Measurements from ENCODE around the gene MICAL2. TPM values are rescaled to one million over a fixed set of nuclear protein-coding genes. Genes with fewer than 3 reads are reported as not detected.

MICAL2 gene
- total RNA-seq, 1 donor from 2014 or later: 237 TPM

DNA sequence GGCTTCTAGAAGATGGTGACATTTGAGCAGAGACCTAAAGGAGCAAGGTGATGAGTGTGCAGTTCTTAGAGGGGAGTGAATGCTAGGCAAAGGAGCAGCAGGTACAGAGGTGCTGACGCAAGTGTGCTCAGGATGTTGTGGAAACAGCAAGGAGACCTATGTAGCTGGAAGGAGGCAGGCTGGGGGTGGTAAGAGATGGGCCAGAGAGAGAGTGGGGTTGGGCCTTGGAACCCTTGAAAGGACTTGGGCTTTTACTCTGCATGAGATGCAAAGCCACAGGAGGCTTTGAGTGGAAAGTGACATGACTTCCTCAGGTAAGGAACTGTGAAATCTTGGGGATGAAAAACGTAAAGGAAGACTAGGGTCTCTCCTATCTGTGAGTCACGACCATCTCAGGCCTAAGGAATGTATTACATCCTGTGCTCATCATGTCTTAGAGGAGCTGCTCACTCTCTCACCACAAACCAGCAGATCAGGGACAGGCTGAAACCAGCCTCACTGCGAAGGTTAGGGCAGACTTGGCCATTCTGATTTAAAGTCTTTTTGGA lies 65.4 kb downstream of the MICAL2 start:
- peak in 1 of 2 donors; percentile 55 for DNase-seq (ENCODE audit: low spot score in 2 of 2)
- Histone ChIP-seq H3K27me3 (no peaks in the 10 kb centered on the region), H3K36me3 (peaks cover 3 to 18% of the 10 kb centered on the region in 2 donors), H3K4me1 (peaks cover 14 to 69% of the 10 kb centered on the region in 2 donors), H3K27ac (peak overlapping the region; percentile 98), H3K9me3 (no peaks in the 10 kb centered on the region), H3K4me3 (no peak overlapping the region)
- intact Hi-C loops (cut with DNase I): no loop called here
- TF ChIP-seq, protein P1, sequence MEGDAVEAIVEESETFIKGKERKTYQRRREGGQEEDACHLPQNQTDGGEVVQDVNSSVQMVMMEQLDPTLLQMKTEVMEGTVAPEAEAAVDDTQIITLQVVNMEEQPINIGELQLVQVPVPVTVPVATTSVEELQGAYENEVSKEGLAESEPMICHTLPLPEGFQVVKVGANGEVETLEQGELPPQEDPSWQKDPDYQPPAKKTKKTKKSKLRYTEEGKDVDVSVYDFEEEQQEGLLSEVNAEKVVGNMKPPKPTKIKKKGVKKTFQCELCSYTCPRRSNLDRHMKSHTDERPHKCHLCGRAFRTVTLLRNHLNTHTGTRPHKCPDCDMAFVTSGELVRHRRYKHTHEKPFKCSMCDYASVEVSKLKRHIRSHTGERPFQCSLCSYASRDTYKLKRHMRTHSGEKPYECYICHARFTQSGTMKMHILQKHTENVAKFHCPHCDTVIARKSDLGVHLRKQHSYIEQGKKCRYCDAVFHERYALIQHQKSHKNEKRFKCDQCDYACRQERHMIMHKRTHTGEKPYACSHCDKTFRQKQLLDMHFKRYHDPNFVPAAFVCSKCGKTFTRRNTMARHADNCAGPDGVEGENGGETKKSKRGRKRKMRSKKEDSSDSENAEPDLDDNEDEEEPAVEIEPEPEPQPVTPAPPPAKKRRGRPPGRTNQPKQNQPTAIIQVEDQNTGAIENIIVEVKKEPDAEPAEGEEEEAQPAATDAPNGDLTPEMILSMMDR (IDR thresholded peaks at IDR 0.05): no peak

DNA sequence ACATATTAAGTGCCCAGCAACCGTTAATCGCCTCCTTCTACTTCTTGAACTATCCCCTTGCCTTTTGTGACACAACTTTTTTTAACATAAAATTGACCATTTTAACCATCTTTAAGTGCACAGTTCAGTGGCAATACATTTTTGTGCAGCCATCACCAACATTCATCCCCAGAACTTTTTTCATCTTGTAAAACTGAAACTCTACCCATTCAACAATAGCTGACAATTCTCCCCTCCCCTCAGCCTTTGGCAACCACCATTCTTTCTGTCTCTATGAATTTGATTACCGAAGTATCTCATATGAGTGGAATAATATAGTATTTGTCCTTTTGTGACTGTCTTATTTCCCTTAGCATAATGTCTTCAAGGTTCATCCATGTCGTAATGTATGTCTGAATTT lies 66.0 kb downstream of the MICAL2 start:
- TF ChIP-seq, protein P1 (IDR thresholded peaks at IDR 0.05): no peak
- peak in 1 of 2 donors; percentile 2 for DNase-seq (ENCODE audit: low spot score in 2 of 2)
- no peaks in the 10 kb centered on the region for H3K9me3 ChIP-seq
- no peaks in the 10 kb centered on the region for H3K27me3 ChIP-seq
- peaks cover 7 to 66% of the 10 kb centered on the region in 2 donors for H3K4me1 ChIP-seq
- intact Hi-C loops (cut with DNase I): no loop called here
- H3K4me3 ChIP-seq: no peak overlapping the region
- peaks cover 3 to 18% of the 10 kb centered on the region in 2 donors for H3K36me3 ChIP-seq
- H3K27ac ChIP-seq: peak overlapping the region; percentile 98

DNA sequence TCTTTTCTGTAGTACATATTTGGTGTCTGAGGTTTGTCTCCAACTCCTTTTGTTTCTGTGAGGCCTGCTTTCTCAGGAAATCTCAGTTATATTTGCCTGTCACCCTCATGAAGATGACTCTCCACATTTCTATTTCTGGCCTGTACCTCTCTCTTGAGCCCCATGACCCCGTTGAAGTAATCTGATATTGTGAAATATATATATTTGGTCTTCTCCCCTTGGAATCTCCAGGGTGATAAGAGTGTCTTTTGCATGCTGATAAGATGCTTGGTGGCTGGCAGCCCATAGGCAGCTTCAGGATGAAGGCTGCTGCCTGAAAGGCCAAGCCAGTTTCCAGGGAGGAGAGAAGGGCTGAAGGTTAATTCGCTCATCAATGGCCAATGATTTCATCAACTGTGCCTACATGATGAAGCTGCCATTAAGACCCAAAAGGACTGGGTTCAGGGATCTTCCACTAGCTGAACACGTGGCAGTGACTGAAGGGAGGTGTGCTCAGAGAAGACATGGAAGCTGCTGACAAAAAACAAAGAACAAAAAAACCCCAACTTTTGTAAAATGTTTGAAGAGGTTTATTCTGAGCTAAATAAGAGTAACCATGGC lies 67.4 kb downstream of the MICAL2 start:
- H3K27me3 ChIP-seq: no peaks in the 10 kb centered on the region
- peak overlapping the region; percentile 85 to 98 for H3K27ac ChIP-seq
- peaks cover 3 to 11% of the 10 kb centered on the region in 2 donors for H3K36me3 ChIP-seq
- H3K4me1 ChIP-seq: peaks cover 16 to 70% of the 10 kb centered on the region in 2 donors
- H3K4me3 ChIP-seq: no peak overlapping the region
- intact Hi-C loops (cut with DNase I): no loop called here
- TF ChIP-seq, protein P1 (IDR thresholded peaks at IDR 0.05): no peak
- H3K9me3 ChIP-seq: no peaks in the 10 kb centered on the region
- DNase-seq (ENCODE audit: low spot score in 2 of 2): no peak

DNA sequence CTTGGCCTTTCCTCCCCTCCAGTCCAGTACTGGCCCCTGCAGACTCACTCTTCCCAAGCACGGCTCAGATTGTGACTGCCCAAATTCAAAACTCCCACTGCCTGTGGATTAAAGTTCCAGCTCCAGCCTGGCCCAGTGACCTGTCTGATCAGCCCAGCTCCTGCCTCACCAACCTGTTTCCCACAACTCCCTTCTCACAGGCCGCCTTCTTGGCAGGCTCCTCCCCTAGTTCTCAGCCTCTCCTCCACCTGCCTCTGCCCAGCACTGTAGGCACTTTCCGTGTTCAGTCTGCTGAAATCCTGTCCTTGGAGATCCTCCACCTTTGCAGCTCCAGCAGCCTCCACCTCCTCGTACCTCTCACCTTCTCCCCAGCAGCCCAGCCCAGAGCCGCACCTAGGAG lies 68.6 kb downstream of the MICAL2 start:
- DNase-seq (ENCODE audit: low spot score in 2 of 2): no peak
- Histone ChIP-seq H3K9me3 (no peaks in the 10 kb centered on the region), H3K27me3 (no peaks in the 10 kb centered on the region), H3K27ac (peak overlapping the region; percentile 85 to 98), H3K4me1 (peaks cover 16 to 75% of the 10 kb centered on the region in 2 donors), H3K36me3 (peaks cover 3 to 16% of the 10 kb centered on the region in 2 donors), H3K4me3 (no peak overlapping the region)
- TF ChIP-seq, protein P1 (IDR thresholded peaks at IDR 0.05): no peak
- intact Hi-C loops (cut with DNase I): no loop called here

GRCh38 chr11:12179531-12179930 lies 69.1 kb downstream of the MICAL2 start:
- Histone ChIP-seq H3K4me1 (peaks cover 20 to 73% of the 10 kb centered on the region in 2 donors), H3K27ac (peak overlapping the region; percentile 85 to 98), H3K27me3 (no peaks in the 10 kb centered on the region), H3K4me3 (no peak overlapping the region), H3K9me3 (no peaks in the 10 kb centered on the region), H3K36me3 (peaks cover 3 to 21% of the 10 kb centered on the region in 2 donors)
- TF ChIP-seq, protein P1 (IDR thresholded peaks at IDR 0.05): no peak
- no peak for DNase-seq (ENCODE audit: low spot score in 2 of 2)
- intact Hi-C loops (cut with DNase I): no loop called here

All from ascending aorta (tissue), 2 donors.